NB4 (cell line): Measurements from ENCODE around the gene CLK1.

Experiments used
- DNase-seq: peaks from one replicate; pipeline ENCODE4 v3.0.0; 2010; ENCODE audit warnings: low read depth
- H3K4me3 ChIP-seq: one replicate; pipeline ENCODE4 v1.5.1; 2011; ENCODE audit warnings: mild to moderate bottlenecking, low read depth, low read length, moderate library complexity
- MYC ChIP-seq: IDR thresholded peaks from 2 replicates; pipeline ENCODE4 v1.6.1; 2011; ENCODE audit warnings: low read depth, low read length
- POLR2A ChIP-seq: IDR thresholded peaks from 2 replicates; pipeline ENCODE4 v1.6.1; 2011; ENCODE audit warnings: mild to moderate bottlenecking; ENCODE audit not compliant: insufficient read length; ENCODE audit errors: extremely low read depth
- TF ChIP-seq, protein P1 (sequence below): IDR thresholded peaks from one replicate; pipeline ENCODE4 v1.5.1; 2012; ENCODE audit warnings: low read depth, low read length
- TF ChIP-seq, protein P2 (sequence below): IDR thresholded peaks from 2 replicates; pipeline ENCODE4 v1.6.1; 2011; ENCODE audit warnings: low read depth, low read length

Gene CLK1

DNA sequence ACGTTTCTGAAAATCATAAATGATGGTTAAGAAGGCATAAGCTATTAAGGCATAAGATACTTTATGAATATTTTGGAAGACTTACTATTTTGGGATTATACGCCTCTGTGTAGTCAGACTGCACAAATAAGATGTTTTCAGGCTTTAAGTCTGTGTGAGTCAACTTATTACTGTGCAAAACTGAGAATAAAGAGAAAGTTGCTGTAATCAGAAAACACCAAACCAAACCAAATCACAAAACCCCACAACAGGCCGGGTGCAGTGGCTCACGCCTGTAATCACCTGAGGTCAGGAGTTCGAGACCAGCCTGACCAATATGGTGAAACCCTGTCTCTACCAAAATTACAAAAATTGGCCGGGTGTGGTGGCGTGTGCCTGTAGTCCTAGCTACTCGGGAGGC lies 7.7 kb downstream of the CLK1 start:
- no peak overlapping the region for H3K4me3 ChIP-seq
- no peak for DNase-seq
- no peak for TF ChIP-seq POLR2A
- no peak for TF ChIP-seq MYC
- TF ChIP-seq, protein P1, sequence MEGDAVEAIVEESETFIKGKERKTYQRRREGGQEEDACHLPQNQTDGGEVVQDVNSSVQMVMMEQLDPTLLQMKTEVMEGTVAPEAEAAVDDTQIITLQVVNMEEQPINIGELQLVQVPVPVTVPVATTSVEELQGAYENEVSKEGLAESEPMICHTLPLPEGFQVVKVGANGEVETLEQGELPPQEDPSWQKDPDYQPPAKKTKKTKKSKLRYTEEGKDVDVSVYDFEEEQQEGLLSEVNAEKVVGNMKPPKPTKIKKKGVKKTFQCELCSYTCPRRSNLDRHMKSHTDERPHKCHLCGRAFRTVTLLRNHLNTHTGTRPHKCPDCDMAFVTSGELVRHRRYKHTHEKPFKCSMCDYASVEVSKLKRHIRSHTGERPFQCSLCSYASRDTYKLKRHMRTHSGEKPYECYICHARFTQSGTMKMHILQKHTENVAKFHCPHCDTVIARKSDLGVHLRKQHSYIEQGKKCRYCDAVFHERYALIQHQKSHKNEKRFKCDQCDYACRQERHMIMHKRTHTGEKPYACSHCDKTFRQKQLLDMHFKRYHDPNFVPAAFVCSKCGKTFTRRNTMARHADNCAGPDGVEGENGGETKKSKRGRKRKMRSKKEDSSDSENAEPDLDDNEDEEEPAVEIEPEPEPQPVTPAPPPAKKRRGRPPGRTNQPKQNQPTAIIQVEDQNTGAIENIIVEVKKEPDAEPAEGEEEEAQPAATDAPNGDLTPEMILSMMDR = no peak
- TF ChIP-seq, protein P2, sequence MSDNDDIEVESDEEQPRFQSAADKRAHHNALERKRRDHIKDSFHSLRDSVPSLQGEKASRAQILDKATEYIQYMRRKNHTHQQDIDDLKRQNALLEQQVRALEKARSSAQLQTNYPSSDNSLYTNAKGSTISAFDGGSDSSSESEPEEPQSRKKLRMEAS = no peak

DNA sequence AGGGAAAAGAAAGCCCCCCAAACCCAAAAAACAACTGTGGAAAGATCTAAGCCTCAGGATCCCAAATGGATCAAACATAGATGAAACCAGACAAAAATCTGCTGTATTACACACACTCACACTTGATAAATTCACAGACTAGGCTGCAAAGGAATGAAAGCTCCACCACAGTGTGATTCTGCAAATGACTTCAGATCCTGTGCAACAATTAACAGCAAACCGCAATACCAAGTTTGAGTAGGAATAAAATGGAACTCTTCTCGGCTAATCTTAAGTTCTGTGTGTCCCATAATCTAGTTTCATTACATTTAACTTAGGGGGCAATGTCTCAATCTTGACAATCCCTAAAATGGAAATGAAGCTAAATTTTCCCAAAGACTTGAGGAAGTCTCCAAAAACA lies 11.9 kb downstream of the CLK1 start:
- TF ChIP-seq, protein P1 = no peak
- no peak for TF ChIP-seq MYC
- TF ChIP-seq, protein P2 = no peak
- TF ChIP-seq POLR2A = no peak
- no peak for DNase-seq
- no peak overlapping the region for H3K4me3 ChIP-seq

DNA sequence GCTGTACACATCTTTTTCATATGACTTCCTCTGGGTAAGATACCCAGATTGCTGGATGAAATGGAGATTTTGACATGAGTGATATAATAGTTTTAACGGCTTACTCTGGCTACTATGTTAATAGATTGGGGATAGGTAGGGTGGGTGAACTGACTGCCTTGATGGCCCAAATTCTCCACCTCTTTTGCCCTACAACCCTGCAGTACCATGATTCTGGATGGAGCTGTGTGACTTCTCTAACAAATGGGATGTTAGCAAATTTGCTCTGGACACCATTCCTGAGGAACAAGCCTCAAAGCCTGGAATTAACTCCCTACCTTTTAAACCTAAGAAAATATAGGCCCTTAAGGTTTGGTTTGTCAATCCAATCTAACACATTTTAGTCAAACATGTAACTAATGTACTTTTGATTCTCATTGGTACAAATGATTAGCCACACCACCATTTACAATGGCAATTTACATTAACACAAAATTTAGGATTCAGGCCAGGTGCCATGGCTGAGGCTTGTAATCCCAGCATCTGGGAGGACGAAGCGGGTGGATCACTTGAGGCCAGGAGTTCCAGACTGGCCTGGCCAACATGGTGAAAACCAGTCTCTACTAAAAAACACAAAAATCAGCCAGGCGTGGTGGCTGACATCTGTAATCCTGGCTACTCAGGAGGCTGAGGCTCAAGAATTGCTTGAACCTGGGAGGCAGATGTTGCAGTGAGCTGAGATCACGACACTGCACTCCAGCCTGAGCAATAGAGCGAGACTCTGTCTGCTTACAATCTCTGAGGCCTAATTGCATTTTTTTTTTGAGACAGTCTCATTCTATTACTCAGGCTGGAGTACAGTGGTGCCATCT lies 12.8 kb downstream of the CLK1 start:
- no peak overlapping the region for H3K4me3 ChIP-seq
- no peak for DNase-seq
- TF ChIP-seq, protein P2 = no peak
- no peak for TF ChIP-seq MYC

DNA sequence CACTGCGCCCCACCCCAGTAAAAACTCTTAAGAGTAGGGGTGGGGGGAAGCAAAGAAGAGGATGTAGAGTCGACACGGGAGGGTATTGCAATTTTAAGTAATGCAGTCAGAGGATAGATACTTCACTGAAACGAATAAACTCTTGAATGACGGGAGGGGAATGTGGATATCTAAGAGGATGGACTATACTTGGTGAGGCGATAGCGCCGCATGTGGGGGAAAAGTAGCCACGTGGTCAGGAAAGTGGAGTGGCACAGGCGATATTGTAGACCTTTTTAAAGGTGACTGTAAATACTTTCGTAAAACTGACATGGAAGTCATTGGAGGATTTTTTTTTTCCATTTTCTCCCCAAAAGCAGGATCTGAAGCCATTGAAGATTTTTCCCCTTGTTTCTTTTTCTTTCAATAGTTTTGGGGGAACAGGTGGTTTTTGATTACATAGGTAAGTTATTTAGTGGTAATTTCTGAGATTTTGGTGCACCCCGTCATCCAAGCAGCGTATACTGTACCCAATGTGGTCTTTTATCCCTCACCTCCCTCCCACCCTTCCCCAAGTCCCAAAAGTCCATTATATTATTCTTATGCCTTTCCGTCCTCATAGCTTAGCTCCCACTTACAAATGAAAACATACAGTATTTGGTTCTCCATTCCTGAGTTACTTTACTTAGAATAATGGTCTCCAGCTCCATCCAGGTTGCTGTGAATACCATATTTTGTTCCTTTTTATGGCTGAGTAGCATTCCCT lies 13.8 kb downstream of the CLK1 start:
- no peak for DNase-seq
- TF ChIP-seq MYC (no peak), POLR2A (no peak)
- TF ChIP-seq, protein P2 = no peak
- TF ChIP-seq, protein P1 = no peak
- H3K4me3 ChIP-seq = no peak overlapping the region

DNA sequence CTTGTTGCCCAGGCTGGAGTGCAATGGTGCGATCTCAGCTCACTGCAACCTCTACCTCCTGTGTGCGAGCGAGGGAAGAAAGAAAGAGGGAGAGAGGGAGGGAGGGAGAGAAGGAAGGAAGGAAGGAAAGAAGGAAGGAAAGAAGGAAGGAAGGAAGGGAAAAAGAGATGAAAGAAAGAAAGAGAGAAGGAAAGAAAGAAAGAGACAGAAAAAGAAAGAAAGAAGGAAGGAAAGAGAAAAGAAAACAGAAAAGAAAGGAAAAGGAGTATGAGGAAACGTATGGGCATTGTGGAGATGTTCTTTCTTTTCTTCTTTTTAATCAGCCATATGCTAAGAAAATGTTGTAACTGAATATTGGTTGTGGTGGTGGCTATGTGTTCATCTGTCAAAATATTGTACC lies 16.5 kb downstream of the CLK1 start:
- TF ChIP-seq, protein P2 = no peak
- TF ChIP-seq MYC (no peak), POLR2A (no peak)
- TF ChIP-seq, protein P1 = no peak
- DNase-seq = no peak
- no peak overlapping the region for H3K4me3 ChIP-seq

DNA sequence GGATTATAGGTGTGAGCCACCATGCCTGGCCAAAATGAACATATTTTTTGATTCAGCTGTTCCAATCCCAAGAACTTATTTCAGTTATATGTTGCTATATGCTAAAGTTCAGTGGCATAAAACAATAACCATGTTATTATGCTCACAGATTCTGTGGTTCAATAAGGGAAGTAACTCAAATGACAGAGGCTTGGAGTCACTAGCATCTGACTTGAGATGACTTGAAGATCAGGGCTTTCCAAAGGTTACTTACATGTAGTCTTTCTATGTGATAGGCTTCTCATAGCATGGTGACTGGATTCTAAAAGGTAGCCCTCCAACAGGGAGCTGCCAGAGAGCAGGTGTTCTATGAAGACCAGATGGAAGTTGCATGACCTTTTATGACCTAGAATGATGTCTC lies 17.2 kb downstream of the CLK1 start:
- no peak for DNase-seq
- TF ChIP-seq MYC = no peak
- TF ChIP-seq, protein P1 = no peak
- no peak for TF ChIP-seq POLR2A
- TF ChIP-seq, protein P2 = no peak
- H3K4me3 ChIP-seq = no peak overlapping the region
